Nephron progenitor cell (in vitro differentiated cells): ENCODE measurements around the gene C1QTNF3.
A peak's percentile ranks its signal among the peaks of the same experiment; 100 is the strongest.

Experiments used
- DNase-seq: peaks from one replicate; pipeline ENCODE4 v3.0.0; 2021
- H3K27ac Mint-ChIP-seq: 2 replicates; pipeline ENCODE4 v1.8.0; 2021; ENCODE audit warnings: mild to moderate bottlenecking, moderate library complexity, mixed read lengths
- H3K27me3 Mint-ChIP-seq: 2 replicates; pipeline ENCODE4 v1.8.0; 2021; ENCODE audit warnings: mild to moderate bottlenecking, low read depth, mixed read lengths; ENCODE audit not compliant: poor library complexity
- H3K36me3 Mint-ChIP-seq: 2 replicates; pipeline ENCODE4 v1.8.0; 2021; ENCODE audit warnings: low read depth, mixed read lengths
- H3K4me1 Mint-ChIP-seq: 2 replicates; pipeline ENCODE4 v1.8.0; 2021; ENCODE audit warnings: mixed read lengths
- H3K4me3 Mint-ChIP-seq: 2 replicates; pipeline ENCODE4 v1.8.0; 2021; ENCODE audit warnings: mild to moderate bottlenecking, moderate library complexity, mixed read lengths
- H3K9me3 Mint-ChIP-seq: 2 replicates; pipeline ENCODE4 v1.8.0; 2021; ENCODE audit warnings: mild to moderate bottlenecking, moderate library complexity, mixed read lengths
- TF ChIP-seq, protein P1 (sequence below): fragments of 200-600 bp; sonication (generic); IDR thresholded peaks from 2 replicates; pipeline ENCODE4 v1.5.0; 2021; ENCODE audit warnings: antibody characterized with exemption

The C1QTNF3 gene

DNA sequence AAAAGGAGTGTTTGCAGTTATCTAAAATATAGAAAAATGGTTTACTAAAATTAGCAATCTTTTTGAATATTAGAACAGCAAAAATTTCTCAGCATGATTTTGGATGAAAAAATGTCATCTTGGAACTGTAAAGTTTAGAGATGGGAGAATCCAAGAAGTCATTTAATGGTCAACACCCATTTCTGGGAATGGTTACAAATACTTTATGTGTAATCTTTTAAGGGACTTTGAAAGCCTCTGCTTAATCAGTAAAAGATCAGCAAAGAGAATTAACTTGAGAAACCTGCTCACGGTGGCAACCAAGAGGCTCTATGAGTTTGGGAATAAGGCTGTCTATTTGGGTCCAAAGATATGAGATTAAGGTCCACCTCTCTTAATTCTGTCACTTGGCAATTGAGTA, 13.0 kb downstream of the C1QTNF3 start:
- TF ChIP-seq, protein P1, sequence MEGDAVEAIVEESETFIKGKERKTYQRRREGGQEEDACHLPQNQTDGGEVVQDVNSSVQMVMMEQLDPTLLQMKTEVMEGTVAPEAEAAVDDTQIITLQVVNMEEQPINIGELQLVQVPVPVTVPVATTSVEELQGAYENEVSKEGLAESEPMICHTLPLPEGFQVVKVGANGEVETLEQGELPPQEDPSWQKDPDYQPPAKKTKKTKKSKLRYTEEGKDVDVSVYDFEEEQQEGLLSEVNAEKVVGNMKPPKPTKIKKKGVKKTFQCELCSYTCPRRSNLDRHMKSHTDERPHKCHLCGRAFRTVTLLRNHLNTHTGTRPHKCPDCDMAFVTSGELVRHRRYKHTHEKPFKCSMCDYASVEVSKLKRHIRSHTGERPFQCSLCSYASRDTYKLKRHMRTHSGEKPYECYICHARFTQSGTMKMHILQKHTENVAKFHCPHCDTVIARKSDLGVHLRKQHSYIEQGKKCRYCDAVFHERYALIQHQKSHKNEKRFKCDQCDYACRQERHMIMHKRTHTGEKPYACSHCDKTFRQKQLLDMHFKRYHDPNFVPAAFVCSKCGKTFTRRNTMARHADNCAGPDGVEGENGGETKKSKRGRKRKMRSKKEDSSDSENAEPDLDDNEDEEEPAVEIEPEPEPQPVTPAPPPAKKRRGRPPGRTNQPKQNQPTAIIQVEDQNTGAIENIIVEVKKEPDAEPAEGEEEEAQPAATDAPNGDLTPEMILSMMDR, result no peak
- Mint-ChIP-seq H3K36me3 (peaks cover 72% of the 10 kb centered on the region), H3K9me3 (no peaks in the 10 kb centered on the region), H3K27me3 (no peaks in the 10 kb centered on the region), H3K4me3 (no peak overlapping the region), H3K4me1 (no peaks in the 10 kb centered on the region), H3K27ac (no peak overlapping the region)
- no peak for DNase-seq

DNA sequence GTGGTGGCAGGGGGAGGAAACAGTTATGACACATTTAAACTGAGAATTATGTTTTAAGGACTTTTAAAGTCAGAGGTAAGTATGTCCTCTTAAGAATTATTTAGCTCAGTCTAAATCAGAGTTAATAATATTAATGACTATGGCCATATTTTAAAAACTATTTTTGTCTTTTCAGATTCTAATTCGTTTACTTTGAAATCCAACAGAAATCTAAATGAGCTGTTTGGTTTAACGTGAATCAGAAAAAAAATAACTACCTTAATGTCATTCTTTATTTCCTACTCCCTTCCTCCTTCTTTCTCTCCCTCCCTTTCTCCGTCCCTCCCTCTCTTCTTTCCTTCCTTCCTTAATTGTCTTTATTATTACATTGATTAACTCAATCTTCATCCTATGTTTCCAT, 14.7 kb downstream of the C1QTNF3 start:
- H3K27ac Mint-ChIP-seq, result no peak overlapping the region
- no peak for DNase-seq
- TF ChIP-seq, protein P1, result no peak
- H3K4me3 Mint-ChIP-seq, result no peak overlapping the region
- H3K9me3 Mint-ChIP-seq, result no peaks in the 10 kb centered on the region
- no peaks in the 10 kb centered on the region for H3K27me3 Mint-ChIP-seq
- H3K4me1 Mint-ChIP-seq, result peaks cover under 1% of the 10 kb centered on the region
- H3K36me3 Mint-ChIP-seq, result peaks cover 67% of the 10 kb centered on the region

DNA sequence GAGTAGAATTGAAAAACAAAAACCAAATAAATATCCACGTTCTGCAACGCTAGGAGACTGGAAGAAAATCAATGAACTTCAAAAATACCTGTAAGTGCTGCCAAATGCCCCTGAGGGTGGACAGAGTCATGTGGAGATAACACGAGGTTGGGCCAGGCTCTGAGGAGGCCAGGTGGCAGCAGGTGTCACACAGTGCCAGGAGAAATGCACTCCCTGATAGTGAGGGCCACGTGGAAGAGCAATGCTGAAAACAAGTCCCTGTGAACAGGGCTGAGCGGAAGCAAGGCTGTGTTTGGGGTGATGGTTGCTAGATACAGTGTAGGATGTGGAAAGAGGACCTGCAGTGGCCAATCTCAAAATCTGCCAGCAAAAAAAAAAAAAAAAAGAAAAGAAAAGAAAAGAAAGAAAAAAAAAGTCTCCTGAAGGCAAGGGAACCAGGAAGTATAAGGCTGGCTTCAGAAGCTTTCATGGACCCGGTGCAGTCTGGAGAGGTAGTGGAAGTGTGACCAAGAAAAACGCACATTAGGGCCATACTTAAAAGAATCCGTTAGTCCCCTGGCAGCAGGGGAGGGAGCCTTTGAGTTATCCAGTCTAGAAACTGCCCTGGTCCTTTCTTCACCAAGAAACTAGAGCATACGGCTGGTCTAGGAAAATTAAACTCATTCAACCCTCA, 16.8 kb downstream of the C1QTNF3 start:
- no peak for DNase-seq
- no peaks in the 10 kb centered on the region for H3K27me3 Mint-ChIP-seq
- H3K36me3 Mint-ChIP-seq, result peaks cover 67% of the 10 kb centered on the region
- H3K9me3 Mint-ChIP-seq, result no peaks in the 10 kb centered on the region
- H3K4me1 Mint-ChIP-seq, result peaks cover 18% of the 10 kb centered on the region
- TF ChIP-seq, protein P1, result no peak
- no peak overlapping the region for H3K27ac Mint-ChIP-seq
- no peak overlapping the region for H3K4me3 Mint-ChIP-seq

DNA sequence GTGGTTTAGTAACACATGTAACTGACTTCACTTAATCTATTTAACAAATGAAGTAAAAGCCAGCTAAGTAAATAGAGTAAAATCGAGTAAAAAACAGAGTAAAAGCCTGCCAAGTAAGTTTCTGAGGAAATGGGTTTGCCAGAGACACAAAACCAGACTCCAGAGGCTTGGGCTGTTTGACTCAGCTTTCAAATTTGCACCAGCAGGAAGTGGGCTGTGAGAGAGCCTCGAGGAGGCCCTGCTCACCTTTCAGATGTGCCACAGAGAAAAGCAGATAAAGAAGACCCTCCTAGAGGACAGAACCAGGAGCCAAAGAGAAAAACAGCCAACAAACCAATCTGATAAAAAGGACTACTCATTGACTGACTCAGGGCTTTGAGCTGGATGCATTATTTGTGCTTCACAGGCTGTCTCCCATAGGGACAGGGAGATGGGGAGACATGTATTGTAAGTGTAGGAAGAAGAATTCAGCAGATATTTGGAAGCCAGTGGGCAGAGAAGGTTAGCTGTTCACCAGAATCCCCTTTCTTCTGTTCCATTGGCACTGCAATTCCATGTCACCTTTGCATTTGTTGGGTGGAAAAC, 20.8 kb downstream of the C1QTNF3 start:
- DNase-seq, result no peak
- Mint-ChIP-seq H3K4me3 (no peak overlapping the region), H3K4me1 (peaks cover 18% of the 10 kb centered on the region), H3K27ac (peak overlapping the region; percentile 64), H3K27me3 (no peaks in the 10 kb centered on the region), H3K9me3 (no peaks in the 10 kb centered on the region), H3K36me3 (peaks cover 79% of the 10 kb centered on the region)
- TF ChIP-seq, protein P1, result no peak

DNA sequence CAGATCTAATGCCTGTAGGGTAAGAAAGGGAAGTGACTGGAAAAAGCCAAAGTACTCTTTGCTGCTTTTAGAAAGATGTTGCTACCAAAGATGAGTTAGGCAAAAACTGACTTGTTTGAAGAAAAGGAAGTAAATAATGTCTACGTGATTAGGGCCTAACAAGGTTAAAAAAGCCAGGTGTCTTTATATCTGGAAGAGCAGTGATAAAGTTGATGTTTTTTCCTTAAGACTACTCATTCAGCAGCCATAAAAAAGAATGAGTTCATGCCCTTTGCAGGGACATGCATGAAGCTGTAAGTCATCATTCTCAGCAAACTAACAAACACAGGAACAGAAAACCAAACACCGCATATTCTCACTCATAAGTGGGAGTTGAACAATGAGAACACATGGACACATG, 21.7 kb downstream of the C1QTNF3 start:
- TF ChIP-seq, protein P1, result no peak
- Mint-ChIP-seq H3K27me3 (no peaks in the 10 kb centered on the region), H3K9me3 (no peaks in the 10 kb centered on the region), H3K36me3 (peaks cover 79% of the 10 kb centered on the region), H3K27ac (no peak overlapping the region), H3K4me1 (peaks cover 18% of the 10 kb centered on the region), H3K4me3 (no peak overlapping the region)
- DNase-seq, result no peak

DNA sequence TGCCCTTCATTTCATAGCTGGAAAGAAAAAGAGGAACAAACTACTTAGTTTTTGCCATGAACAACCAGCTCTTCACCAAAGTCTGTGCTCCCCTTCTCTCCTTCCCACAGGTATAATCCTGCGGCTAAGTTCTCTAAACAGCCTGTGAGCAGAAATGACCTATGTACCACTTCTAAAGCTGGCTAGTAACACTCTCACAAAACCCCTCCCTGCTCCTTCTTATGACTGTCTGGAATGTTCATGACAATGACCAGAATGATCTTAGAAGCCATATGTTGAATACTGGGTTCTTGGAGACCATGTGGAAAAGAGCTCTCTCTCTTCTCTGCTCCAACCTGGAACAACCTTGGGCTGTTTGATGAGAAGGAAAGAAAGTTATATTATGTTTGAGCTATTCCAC, 22.3 kb downstream of the C1QTNF3 start:
- TF ChIP-seq, protein P1, result no peak
- H3K27me3 Mint-ChIP-seq, result peaks cover 2% of the 10 kb centered on the region
- H3K9me3 Mint-ChIP-seq, result no peaks in the 10 kb centered on the region
- DNase-seq, result no peak
- H3K4me1 Mint-ChIP-seq, result peaks cover 18% of the 10 kb centered on the region
- peaks cover 76% of the 10 kb centered on the region for H3K36me3 Mint-ChIP-seq
- no peak overlapping the region for H3K27ac Mint-ChIP-seq
- no peak overlapping the region for H3K4me3 Mint-ChIP-seq
